GM18508 (cell line): ENCODE data around the gene CCDC57.
"Not testable (repeated sequence)": the region's sequence is repeated elsewhere in the genome, so short reads cannot be mapped to it uniquely, and the experiment has no call there.

ENCODE experiments used
- ATAC-seq: cut with Tn5 transposase; IDR thresholded peaks from one replicate; pipeline ENCODE4 v1.9.1; 2021; ENCODE audit warnings: moderate number of reproducible peaks; ENCODE audit not compliant: insufficient read depth, unreplicated experiment

Gene CCDC57

GRCh38 chr17:82138511-82138992, 74.1 kb downstream of the CCDC57 start:
- no peak for ATAC-seq

- no peak for ATAC-seq
Measured at GRCh38 chr17:82134101-82134500, 78.5 kb downstream of the CCDC57 start.

DNA sequence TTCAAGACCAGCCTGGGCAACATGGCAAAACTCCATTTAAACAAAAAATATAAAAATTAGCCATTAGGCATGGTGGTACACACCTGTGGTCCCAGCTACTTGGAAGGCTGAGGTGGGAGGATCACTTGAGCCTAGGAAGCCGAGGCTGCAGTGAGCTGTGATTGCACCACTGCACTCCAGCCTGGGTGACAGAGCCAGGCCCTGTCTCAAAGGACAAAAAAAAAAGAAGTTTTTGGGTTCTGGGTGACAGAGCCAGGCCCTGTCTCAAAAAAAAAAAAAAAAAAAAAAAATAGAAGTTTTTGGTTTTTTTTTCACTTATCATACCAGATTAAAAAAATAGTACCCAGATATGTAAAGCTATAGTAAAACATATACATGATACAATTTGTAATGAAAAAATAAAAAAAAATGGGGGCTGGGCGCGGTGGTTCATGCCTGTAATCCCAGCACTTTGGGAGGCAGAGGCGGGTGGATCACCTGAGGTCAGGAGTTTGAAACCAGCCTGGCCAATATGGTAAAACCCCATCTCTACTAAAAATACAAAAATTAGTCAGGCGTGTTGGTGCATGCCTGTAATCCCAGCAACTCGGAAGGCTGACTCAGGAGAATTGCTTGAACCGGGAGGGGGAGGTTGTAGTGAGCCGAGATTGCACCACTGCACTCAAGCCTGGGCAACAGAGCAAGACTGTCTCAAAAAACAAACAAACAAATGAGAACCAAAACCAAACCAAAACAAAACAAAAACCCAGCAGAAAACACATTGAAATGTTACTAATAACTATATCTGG, 79.3 kb downstream of the CCDC57 start:
- ATAC-seq: not testable (repeated sequence)

DNA sequence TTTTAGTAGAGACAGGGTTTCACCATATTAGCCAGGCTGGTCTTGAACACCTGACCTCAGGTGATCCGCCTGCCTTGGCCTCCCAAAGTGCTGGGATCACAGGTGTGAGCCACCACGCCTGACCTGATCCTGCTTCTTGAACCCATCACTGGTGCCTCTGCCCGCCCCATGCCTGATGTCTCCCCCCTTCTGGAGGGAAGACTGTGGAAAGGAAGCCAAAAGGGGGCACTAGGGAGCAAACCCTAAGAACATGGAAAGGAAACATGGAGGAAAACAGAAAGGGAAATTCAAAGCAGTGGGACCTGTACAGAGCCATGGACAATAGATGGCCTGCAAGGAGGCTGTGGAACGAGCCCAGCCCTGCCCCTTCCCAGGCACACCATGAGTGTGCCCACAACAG, 83.5 kb downstream of the CCDC57 start:
- ATAC-seq: no peak

DNA sequence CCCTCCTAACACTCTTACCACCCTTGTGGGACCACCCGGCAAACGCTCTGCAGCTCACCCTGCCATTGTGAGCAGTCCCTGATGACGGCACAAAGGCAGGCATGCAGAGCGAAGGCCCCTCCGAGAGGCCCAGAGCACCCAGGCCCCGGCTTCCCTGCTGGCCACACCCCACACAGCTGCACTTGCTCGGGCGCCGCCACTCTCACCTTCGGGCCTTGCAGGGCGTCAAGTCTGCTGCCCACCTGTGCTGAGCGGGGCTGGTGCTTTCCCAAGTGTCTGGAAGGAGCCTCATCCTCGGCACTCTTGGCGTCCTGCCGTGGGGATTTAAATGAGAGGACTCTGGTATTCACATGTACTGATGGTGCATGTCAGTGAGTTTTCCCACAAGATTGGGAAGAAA, 84.4 kb downstream of the CCDC57 start:
- ATAC-seq: no peak

DNA sequence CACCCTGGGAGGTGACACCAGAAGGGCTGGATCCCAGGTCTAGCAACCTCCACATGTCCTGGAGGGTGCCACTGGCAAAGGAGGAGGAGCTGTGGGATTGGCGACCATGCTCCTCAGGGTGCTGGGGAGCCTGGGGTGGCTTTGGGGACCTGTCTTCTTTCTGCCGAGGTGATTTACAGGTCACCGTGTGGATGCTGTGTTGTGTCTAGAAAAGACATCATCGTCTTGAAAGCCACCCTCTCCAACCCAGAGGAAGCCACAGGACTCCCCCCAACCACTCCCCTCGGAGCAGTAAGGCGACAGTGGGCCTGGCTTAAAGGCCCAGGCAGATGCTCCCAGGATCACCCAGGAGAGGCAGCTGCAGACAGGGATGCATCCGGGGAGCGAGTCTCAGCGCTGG, 84.9 kb downstream of the CCDC57 start:
- ATAC-seq: no peak

DNA sequence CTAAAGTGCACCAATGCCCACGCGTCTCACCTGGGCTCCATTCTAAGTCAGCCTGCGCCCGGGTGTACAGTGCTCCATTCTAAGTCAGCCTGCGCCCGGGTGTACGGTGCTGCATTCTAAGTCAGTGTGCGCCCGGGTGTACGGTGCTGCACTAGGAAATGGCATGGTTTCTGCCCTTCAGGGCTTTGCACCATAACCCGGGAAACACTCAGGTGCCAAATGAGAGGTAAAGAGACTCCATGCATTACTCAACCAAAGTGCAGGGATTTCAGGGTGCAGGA, 85.4 kb downstream of the CCDC57 start:
- no peak for ATAC-seq

GRCh38 chr17:82126556-82127314, 85.9 kb downstream of the CCDC57 start:
- ATAC-seq: no peak

GRCh38 chr17:82124101-82124500, 88.5 kb downstream of the CCDC57 start:
- ATAC-seq: no peak

GRCh38 chr17:82121660-82122629, 90.7 kb downstream of the CCDC57 start:
- no peak for ATAC-seq

GRCh38 chr17:82121246-82121645, 91.4 kb downstream of the CCDC57 start:
- no peak for ATAC-seq

GRCh38 chr17:82120148-82120547, 92.5 kb downstream of the CCDC57 start:
- ATAC-seq: no peak

- ATAC-seq: no peak
Measured at GRCh38 chr17:82118815-82119380, 93.7 kb downstream of the CCDC57 start.

GRCh38 chr17:82118168-82118814, 94.4 kb downstream of the CCDC57 start:
- ATAC-seq: no peak

DNA sequence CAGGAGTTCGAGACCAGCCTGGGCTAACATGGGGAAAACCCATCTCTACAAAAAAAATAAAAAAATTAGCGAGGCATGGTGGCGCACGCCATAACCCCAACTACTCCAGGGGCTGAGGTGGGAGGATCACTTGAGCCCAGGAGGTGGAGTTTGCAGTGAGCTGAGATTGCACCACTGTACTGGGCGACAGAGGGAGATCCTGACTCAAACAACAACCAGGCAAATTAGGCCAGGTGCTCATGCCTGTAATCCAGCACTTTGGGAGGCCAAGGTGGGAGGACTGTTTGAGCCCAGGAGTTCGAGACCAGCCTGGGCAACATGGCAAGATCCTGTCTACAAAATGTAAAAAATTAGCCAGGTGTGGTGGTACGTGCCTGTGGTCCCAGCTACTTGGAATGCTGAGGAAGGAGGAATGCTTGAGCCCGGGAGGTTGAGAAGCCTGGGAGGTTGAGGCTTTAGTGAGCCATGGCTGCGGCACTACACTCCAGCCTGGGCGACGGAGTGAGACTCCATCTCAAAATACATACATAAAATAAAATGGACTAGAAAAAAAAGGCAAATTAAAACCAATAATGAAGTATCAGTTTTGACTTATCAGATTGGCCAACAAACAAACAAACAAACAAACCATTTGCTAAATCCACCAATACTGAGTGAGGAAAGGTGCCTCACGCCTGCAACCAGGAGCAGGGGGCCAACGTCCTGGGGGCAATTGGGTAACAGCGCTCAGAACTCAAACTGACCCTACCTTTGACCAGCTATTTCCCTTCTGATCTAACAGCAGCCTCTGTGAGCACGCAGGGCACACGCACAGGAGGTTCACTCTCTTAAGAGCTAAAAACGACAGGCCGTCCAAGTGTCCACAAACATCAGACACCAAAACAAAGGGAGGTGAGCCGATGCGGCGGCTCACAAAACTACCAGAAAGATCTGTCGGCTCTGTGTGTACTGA, 95.2 kb downstream of the CCDC57 start:
- no peak for ATAC-seq

GRCh38 chr17:82116246-82116645, 96.4 kb downstream of the CCDC57 start:
- ATAC-seq: no peak

DNA sequence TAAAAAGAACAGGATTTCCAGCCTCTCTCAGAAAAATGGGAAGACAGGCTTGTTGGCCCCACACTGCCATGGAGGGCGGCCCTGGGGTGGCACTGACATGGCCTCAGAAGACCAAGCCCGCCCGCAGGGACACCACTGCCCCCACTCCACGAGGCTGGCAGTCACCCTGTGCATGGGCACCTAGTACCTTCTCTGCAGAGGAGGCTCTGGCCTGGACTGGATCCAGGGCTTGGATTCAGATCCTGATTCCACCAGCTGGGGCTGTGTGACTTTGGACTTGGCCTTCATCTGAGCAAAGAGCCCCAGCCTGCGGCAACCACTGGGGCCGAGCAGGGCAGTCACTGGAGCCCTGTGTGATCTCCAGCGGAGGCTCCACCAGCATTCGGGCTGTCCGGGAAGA, 97.8 kb downstream of the CCDC57 start:
- ATAC-seq: no peak

- no peak for ATAC-seq
Measured at GRCh38 chr17:82114447-82114846, 98.2 kb downstream of the CCDC57 start.

GRCh38 chr17:82113941-82114340, 98.7 kb downstream of the CCDC57 start:
- ATAC-seq: no peak
